IMR-90 (cell line): ENCODE results near the gene ZNF407. TPM values are rescaled to one million over a fixed set of nuclear protein-coding genes. Genes with fewer than 3 reads are reported as not detected.

Experiments used
- ATAC-seq: fragments of 200-7000 bp; cut with Tn5 transposase; 2 replicates; pipeline ENCODE4 v1.9.1; 2020; ENCODE audit warnings: low read depth, mild to moderate bottlenecking, moderate library complexity
- BruUV-seq: library from RNA; stranded (reverse); fragments of 400-500 nt; replicated peaks from 2 replicates; lab custom pipeline; 2021; lab: Mats Ljungman, UMichigan
- CTCF ChIA-PET: fragments of 300-600 bp; formaldehyde crosslinking; extraction: SDS; loops from one replicate; lab custom pipeline; 2021; ENCODE audit warnings: antibody characterized with exemption; lab: Yijun Ruan, JAX
- POLR2A ChIA-PET: fragments of 300-600 bp; sonication (Branson Sonifier 250); formaldehyde crosslinking; loops from one replicate; lab custom pipeline; 2022; ENCODE audit warnings: antibody characterized with exemption; ENCODE audit not compliant: unreplicated experiment; lab: Charles Lee
- DNase-seq: peaks from one replicate; pipeline ENCODE4 v3.0.0; 2013
- H2AFZ ChIP-seq: replicated peaks from 2 replicates; pipeline ENCODE3; 2013; ENCODE audit warnings: low read length, mild to moderate bottlenecking; ENCODE audit not compliant: poor library complexity
- H2AK5ac ChIP-seq: 2 replicates; pipeline ENCODE4 v1.6.1; 2013; ENCODE audit warnings: low read depth, low read length, inconsistent platforms
- H2AK9ac ChIP-seq: replicated peaks from 2 replicates; pipeline ENCODE3; 2013; ENCODE audit warnings: mild to moderate bottlenecking, low read depth, low read length, moderate library complexity; ENCODE audit not compliant: poor library complexity
- H2BK120ac ChIP-seq: 2 replicates; pipeline ENCODE4 v1.6.1; 2013; ENCODE audit warnings: low read depth, low read length, inconsistent platforms
- H2BK15ac ChIP-seq: 3 replicates; pipeline ENCODE4 v1.6.1; 2013; ENCODE audit warnings: low read depth, low read length, inconsistent platforms
- H2BK20ac ChIP-seq: 2 replicates; pipeline ENCODE4 v1.6.1; 2013; ENCODE audit warnings: low read depth, mild to moderate bottlenecking, inconsistent platforms, low read length, moderate library complexity
- H2BK5ac ChIP-seq: 2 replicates; pipeline ENCODE4 v1.6.1; 2013; ENCODE audit warnings: mild to moderate bottlenecking, low read depth, low read length, inconsistent platforms; ENCODE audit not compliant: poor library complexity, severe bottlenecking
- H3K14ac ChIP-seq: replicated peaks from 2 replicates; pipeline ENCODE4 v1.6.1; 2013; ENCODE audit warnings: low read depth, low read length, inconsistent platforms
- H3K18ac ChIP-seq: 2 replicates; pipeline ENCODE4 v1.6.1; 2013; ENCODE audit warnings: low read depth, low read length, control low read depth
- H3K23ac ChIP-seq: 2 replicates; pipeline ENCODE4 v1.6.1; 2013; ENCODE audit warnings: low read depth, low read length, inconsistent platforms
- H3K27ac ChIP-seq: 2 replicates; pipeline ENCODE4 v1.5.1; 2013; ENCODE audit warnings: mild to moderate bottlenecking, control low read depth, low read length; ENCODE audit not compliant: insufficient read depth
- H3K27me3 ChIP-seq: 2 replicates; pipeline ENCODE4 v1.6.1; 2013; ENCODE audit warnings: low read length; ENCODE audit not compliant: control insufficient read depth, insufficient read depth
- H3K36me3 ChIP-seq: 2 replicates; pipeline ENCODE4 v1.6.1; 2013; ENCODE audit warnings: low read length, mixed read lengths; ENCODE audit not compliant: control insufficient read depth, insufficient read depth
- H3K4ac ChIP-seq: 2 replicates; pipeline ENCODE4 v1.6.1; 2013; ENCODE audit warnings: low read depth, low read length, inconsistent platforms
- H3K4me1 ChIP-seq: 2 replicates; pipeline ENCODE4 v1.6.1; 2013; ENCODE audit warnings: low read length, mixed read lengths; ENCODE audit not compliant: control insufficient read depth, insufficient read depth
- H3K4me2 ChIP-seq: 2 replicates; pipeline ENCODE4 v1.6.1; 2013; ENCODE audit warnings: low read depth, mild to moderate bottlenecking, control low read depth, low read length, moderate library complexity
- H3K4me3 ChIP-seq: 2 replicates; pipeline ENCODE4 v1.5.1; 2013; ENCODE audit warnings: low read depth, mild to moderate bottlenecking, control low read depth, low read length, moderate library complexity; ENCODE audit not compliant: insufficient read depth
- H3K56ac ChIP-seq: 2 replicates; pipeline ENCODE4 v1.6.1; 2013; ENCODE audit warnings: low read length, inconsistent platforms; ENCODE audit not compliant: insufficient read depth; ENCODE audit errors: extremely low read depth
- H3K79me1 ChIP-seq, 2 experiments: 2 replicates each; pipeline ENCODE4 v1.6.1; 2013; ENCODE audit warnings: low read length in 2 of 2, inconsistent platforms in 1 of 2, low read depth in 1 of 2
- H3K9ac ChIP-seq: 2 replicates; pipeline ENCODE4 v1.6.1; 2013; ENCODE audit warnings: low read depth, low read length, control low read depth
- H3K9me1 ChIP-seq: 2 replicates; pipeline ENCODE4 v1.6.1; 2013; ENCODE audit warnings: low read length, inconsistent platforms; ENCODE audit not compliant: insufficient read depth
- H3K9me3 ChIP-seq: 2 replicates; pipeline ENCODE4 v1.6.1; 2013; ENCODE audit warnings: low read length; ENCODE audit not compliant: control insufficient read depth, insufficient read depth
- H4K20me1 ChIP-seq: 2 replicates; pipeline ENCODE4 v1.6.1; 2013; ENCODE audit warnings: low read length, inconsistent platforms; ENCODE audit not compliant: insufficient read depth
- H4K5ac ChIP-seq: 2 replicates; pipeline ENCODE4 v1.6.1; 2013; ENCODE audit warnings: mild to moderate bottlenecking, low read depth, low read length, control low read depth
- H4K8ac ChIP-seq, 2 experiments: 2 replicates each; pipeline ENCODE4 v1.6.1; 2013; ENCODE audit warnings: low read depth in 2 of 2, low read length in 2 of 2, control low read depth in 1 of 2, inconsistent platforms in 1 of 2
- H4K91ac ChIP-seq: 2 replicates; pipeline ENCODE4 v1.6.1; 2013; ENCODE audit warnings: low read depth, low read length, inconsistent platforms; ENCODE audit not compliant: insufficient read depth
- BHLHE40 ChIP-seq: fragments of 150-350 bp; IDR thresholded peaks from 2 replicates; pipeline ENCODE4 v1.6.1; 2016; ENCODE audit warnings: mild to moderate bottlenecking, low read depth, low read length
- CEBPB ChIP-seq: IDR thresholded peaks from 2 replicates; pipeline ENCODE4 v1.6.1; 2012; ENCODE audit warnings: low read depth, low read length, improper control_type of control experiment
- CHD1 ChIP-seq: IDR thresholded peaks from 2 replicates; pipeline ENCODE4 v1.6.1; 2012; ENCODE audit warnings: low read depth, low read length, improper control_type of control experiment
- CTCF ChIP-seq: conservative IDR thresholded peaks from 2 replicates; pipeline ENCODE4 v1.5.1; 2012; ENCODE audit warnings: mild to moderate bottlenecking, low read depth, low read length, improper control_type of control experiment
- ELK1 ChIP-seq: fragments of 150-350 bp; IDR thresholded peaks from 2 replicates; pipeline ENCODE4 v1.6.1; 2016; ENCODE audit warnings: low read depth, mild to moderate bottlenecking, low read length, moderate library complexity, borderline replicate concordance
- FOS ChIP-seq: fragments of 150-350 bp; IDR thresholded peaks from 2 replicates; pipeline ENCODE4 v1.6.1; 2016; ENCODE audit warnings: low read depth, low read length
- MAFK ChIP-seq: IDR thresholded peaks from 2 replicates; pipeline ENCODE4 v1.6.1; 2012; ENCODE audit warnings: low read depth, low read length, improper control_type of control experiment
- MAZ ChIP-seq: IDR thresholded peaks from 2 replicates; pipeline ENCODE4 v1.6.1; 2012; ENCODE audit warnings: low read depth, mild to moderate bottlenecking, low read length, improper control_type of control experiment, moderate library complexity, borderline replicate concordance
- MXI1 ChIP-seq: IDR thresholded peaks from 2 replicates; pipeline ENCODE4 v1.6.1; 2012; ENCODE audit warnings: low read depth, mild to moderate bottlenecking, low read length, moderate library complexity, borderline replicate concordance
- NFE2L2 ChIP-seq: fragments of 150-350 bp; IDR thresholded peaks from 2 replicates; pipeline ENCODE4 v1.6.1; 2016; ENCODE audit warnings: low read depth, mild to moderate bottlenecking, low read length
- POLR2A ChIP-seq: IDR thresholded peaks from 2 replicates; pipeline ENCODE4 v1.6.1; 2012; ENCODE audit warnings: mild to moderate bottlenecking, low read depth, low read length
- RAD21 ChIP-seq: IDR thresholded peaks from 2 replicates; pipeline ENCODE4 v1.6.1; 2012; ENCODE audit warnings: low read length, improper control_type of control experiment
- RCOR1 ChIP-seq: IDR thresholded peaks from 2 replicates; pipeline ENCODE4 v1.6.1; 2012; ENCODE audit warnings: mild to moderate bottlenecking, low read length, improper control_type of control experiment; ENCODE audit not compliant: insufficient replicate concordance
- RFX5 ChIP-seq: IDR thresholded peaks from 2 replicates; pipeline ENCODE4 v1.8.0; 2012; ENCODE audit warnings: low read depth, mild to moderate bottlenecking, low read length, moderate library complexity
- SMC3 ChIP-seq: fragments of 150-350 bp; IDR thresholded peaks from 2 replicates; pipeline ENCODE4 v1.6.1; 2016; ENCODE audit warnings: low read depth, mild to moderate bottlenecking, antibody characterized with exemption, low read length, moderate library complexity
- USF2 ChIP-seq: fragments of 150-350 bp; IDR thresholded peaks from 2 replicates; pipeline ENCODE4 v1.6.1; 2017; ENCODE audit warnings: mild to moderate bottlenecking, antibody characterized with exemption, low read length, low read depth
- WGBS, 2 experiments: methylation state at CpG; one replicate each; pipeline versions ENCODE4 v1.1.5 to v1.1.7; 2013; ENCODE audit warnings: missing lambda C conversion rate in 2 of 2; ENCODE audit not compliant: insufficient read length in 1 of 2; ENCODE audit errors: extremely low coverage in 2 of 2; 5-methylcytosine and 5-hydroxymethylcytosine counted together
- dilution Hi-C: fragments of 300-500 bp; cut with HindIII; formaldehyde crosslinking; loops from one replicate; pipeline ENCODE4 v1.14.3; 2018; ENCODE audit warnings: low sequenced_read_pairs; ENCODE audit not compliant: unreplicated experiment
- in situ Hi-C: fragments of 300-500 bp; cut with MboI; formaldehyde crosslinking; loops from 3 replicates; pipeline ENCODE4 v1.14.3; 2019; ENCODE audit warnings: low sequenced_read_pairs, inconsistent platforms, mixed read lengths
- intact Hi-C: fragments of 100-400 bp; cut with micrococcal nuclease; formaldehyde crosslinking; loops from 2 replicates; pipeline ENCODE4 v1.10.0; 2022
- polyA plus RNA-seq, 3 experiments: library from polyadenylated mRNA; depleted of rRNA; stranded (reverse); fragments of >200 nt; gene quantifications; 2 replicates each; pipeline ENCODE4 v1.2.3, GENCODE V29; 2012; ENCODE audit warnings: low replicate concordance in 1 of 3
- total RNA-seq: library from RNA; depleted of rRNA; stranded (reverse); fragments of >200 nt; gene quantifications from 2 replicates; pipeline ENCODE4 v1.2.3, GENCODE V29; 2012

ZNF407 gene
- total and polyA plus RNA-seq, 2 of the 4 experiments (the other 2 are of a cell fraction), result 3.1 to 20.1 TPM

- Histone ChIP-seq H2AFZ (no peak overlapping the region), H3K27me3 (no peaks in the 10 kb centered on the region), H4K91ac (no peak overlapping the region), H3K23ac (no peak overlapping the region), H2BK15ac (no peak overlapping the region), H4K8ac (no peak overlapping the region), H3K14ac (no peak overlapping the region), H3K9me1 (no peaks in the 10 kb centered on the region), H3K4me3 (no peak overlapping the region), H2BK5ac (no peak overlapping the region), H3K4ac (no peak overlapping the region), H3K9ac (no peak overlapping the region), H3K18ac (no peak overlapping the region), H2BK20ac (no peak overlapping the region), H3K27ac (no peak overlapping the region), H2BK120ac (no peak overlapping the region), H4K5ac (no peak overlapping the region), H3K79me1 (no peaks in the 10 kb centered on the region), H3K36me3 (peaks cover 11% of the 10 kb centered on the region), H4K20me1 (no peaks in the 10 kb centered on the region), H3K9me3 (no peaks in the 10 kb centered on the region), H3K4me1 (no peaks in the 10 kb centered on the region), H3K4me2 (no peak overlapping the region), H2AK5ac (no peak overlapping the region), H3K56ac (no peak overlapping the region), H2AK9ac (no peak overlapping the region)
- ChIA-PET CTCF (no interaction called here), POLR2A (no interaction called here)
- dilution Hi-C loops (no loop called here), in situ Hi-C loops (no loop called here), intact Hi-C loops (no loop called here)
- no TSS peak for BruUV-seq
- 96% methylated on average over 17 of the region's 27 CpGs; no CpG with 5 or more reads in 1 of the 2 experiments for WGBS, 2 experiments
- no peak for ATAC-seq
- TF ChIP-seq CEBPB (no peak), RFX5 (no peak), NFE2L2 (no peak), SMC3 (no peak), MXI1 (no peak), POLR2A (no peak), MAZ (no peak), CTCF (no peak), RAD21 (no peak), BHLHE40 (no peak), ELK1 (no peak), MAFK (no peak), RCOR1 (no peak), FOS (no peak), USF2 (no peak), CHD1 (no peak)
- no peak for DNase-seq
Measured at GRCh38 chr18:75063196-75063595, 465.5 kb downstream of the ZNF407 start.
